GM18951 (cell line): ENCODE results near the gene SOX6.

ENCODE experiments used
- POLR2A ChIP-seq: IDR thresholded peaks from 4 replicates; pipeline ENCODE4 v1.6.1; 2011; ENCODE audit warnings: mild to moderate bottlenecking; ENCODE audit not compliant: insufficient read length, insufficient read depth; ENCODE audit errors: extremely low read depth
- in situ Hi-C: fragments of 300-500 bp; cut with MboI; formaldehyde crosslinking; loops from one replicate; pipeline ENCODE4 v1.12.0; 2022; ENCODE audit warnings: low sequenced_read_pairs, mixed read lengths, inconsistent platforms; ENCODE audit not compliant: unreplicated experiment

SOX6 gene

DNA sequence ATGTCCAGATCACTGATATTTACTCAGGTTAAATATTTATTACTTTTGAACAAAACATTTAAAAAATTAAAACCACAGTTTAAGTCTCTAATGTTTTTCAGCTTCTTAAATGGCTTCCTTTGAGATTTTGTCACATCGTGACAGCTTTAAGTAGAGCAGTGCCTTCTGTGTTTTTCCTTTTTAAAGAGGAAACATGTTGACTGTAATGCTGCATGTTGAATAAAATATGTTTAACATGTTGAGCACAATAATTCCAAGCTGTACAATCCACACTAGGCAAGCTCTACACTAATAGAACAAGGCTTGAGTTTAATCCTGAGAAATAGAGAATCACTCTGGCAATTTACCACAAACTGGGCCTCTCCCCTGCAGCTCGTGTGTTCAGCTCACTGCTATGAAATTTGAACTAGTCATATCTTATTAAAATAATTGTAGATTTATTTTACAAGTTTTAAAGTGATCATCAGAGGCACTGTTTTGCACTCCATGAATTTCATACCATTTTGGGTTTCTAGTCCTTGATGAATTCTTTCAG lies 368.3 kb downstream of the SOX6 start:
- TF ChIP-seq POLR2A, result no peak
- in situ Hi-C loops, result no loop called here

DNA sequence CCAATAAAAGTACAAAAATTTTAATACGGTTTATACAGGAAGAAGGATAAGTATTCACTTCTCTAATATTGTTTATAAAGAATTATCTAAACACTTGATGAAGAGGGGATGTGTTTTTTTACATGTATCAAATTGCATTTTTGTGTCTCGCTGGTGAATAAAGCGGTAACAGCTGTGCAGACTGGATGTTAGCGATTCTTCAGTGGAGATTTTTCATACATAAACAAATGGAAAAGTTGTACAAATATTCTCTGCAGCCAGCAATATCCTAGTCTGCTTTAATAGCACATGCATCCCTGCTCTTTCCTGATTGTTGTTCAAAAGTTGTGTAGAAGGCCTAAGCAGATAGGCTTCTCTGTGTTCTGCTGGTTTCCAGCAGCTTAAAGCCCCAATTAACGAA lies 369.3 kb downstream of the SOX6 start:
- in situ Hi-C loops, result no loop called here
- TF ChIP-seq POLR2A, result no peak

DNA sequence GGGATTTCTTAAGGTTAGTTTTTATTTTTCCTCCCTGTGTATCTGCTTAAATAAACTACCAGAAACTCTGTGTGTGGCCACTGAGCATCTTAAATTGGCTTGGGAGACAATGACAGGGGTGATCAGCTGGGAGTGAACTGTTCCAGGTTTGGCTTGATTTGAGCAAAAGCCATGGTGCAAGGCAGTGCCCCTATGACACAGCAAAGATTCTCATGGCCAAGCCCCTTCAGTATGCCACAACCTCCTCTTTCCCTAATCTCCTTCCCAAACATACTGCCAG lies 370.5 kb downstream of the SOX6 start:
- no peak for TF ChIP-seq POLR2A
- in situ Hi-C loops, result no loop called here

DNA sequence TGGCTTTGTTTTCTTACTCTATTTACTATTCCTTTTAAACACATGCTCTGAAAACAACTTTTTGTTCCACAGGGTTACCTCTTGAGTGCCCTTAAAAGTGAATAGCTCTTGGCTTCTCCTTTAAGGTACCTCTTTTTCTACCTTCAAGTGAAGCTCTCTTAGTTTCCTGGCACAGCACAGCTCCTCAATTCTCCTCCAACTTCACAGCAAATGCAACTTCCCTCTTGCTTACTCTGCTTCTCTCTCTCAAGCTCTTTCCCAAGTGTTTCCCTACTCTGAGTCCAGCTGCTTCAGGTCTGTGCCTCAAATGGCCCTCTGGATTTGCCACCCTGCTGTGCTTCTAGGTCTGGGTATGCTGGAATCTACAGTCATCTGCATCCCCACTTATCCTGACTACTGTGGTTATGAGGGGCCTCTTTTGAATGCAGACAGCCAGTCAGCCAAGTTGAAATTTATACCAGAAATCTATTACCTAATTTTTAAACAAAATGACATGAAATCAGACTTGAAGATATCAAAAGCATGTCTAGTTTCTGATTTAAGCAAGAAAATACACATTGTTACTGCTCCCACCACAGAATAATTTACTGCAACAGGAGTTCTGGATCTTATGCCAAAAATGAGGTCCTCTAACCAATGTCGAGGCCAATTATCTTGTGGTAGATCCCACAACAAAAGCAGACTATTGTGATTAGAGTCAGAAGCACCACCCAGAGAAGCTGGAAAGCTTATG lies 371.1 kb downstream of the SOX6 start:
- in situ Hi-C loops, result no loop called here
- no peak for TF ChIP-seq POLR2A

DNA sequence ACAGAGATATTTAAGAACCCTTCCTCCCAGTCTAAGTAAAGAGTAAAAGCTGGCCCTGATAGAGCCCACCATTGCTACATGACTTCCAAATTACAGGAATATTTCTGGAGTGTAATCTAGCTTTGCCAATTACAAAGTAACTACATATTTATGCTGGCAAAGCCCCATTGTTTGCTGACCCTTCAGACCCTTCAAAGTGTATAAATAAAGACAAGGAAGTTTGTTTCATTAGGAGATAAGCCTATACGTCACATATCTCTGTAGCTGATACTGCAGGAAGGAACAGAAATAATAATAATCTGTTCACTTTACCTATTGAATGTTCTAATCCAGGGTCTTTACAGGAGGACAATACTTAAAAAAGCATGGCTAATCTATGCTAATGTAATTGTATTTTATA lies 375.1 kb downstream of the SOX6 start:
- in situ Hi-C loops, result no loop called here
- no peak for TF ChIP-seq POLR2A

DNA sequence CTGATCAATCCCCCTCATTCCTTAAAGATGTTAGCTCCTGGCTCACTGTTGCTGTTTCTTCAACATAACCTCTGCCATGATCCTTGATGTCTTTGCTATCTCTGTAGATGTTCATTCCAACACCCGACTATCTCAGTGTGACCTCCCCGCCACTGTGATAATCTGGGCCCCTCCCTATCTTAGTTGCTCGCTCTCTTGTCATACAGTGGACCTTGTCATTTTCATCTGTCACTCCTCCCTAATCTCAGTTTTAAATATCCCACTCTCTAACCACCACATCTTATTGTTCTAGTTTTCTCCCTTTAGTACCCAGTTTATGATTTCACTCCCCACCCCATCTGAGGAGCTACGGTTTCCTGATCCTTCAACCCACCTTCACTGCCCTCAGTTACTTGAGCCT lies 379.2 kb downstream of the SOX6 start:
- no peak for TF ChIP-seq POLR2A
- in situ Hi-C loops, result no loop called here

DNA sequence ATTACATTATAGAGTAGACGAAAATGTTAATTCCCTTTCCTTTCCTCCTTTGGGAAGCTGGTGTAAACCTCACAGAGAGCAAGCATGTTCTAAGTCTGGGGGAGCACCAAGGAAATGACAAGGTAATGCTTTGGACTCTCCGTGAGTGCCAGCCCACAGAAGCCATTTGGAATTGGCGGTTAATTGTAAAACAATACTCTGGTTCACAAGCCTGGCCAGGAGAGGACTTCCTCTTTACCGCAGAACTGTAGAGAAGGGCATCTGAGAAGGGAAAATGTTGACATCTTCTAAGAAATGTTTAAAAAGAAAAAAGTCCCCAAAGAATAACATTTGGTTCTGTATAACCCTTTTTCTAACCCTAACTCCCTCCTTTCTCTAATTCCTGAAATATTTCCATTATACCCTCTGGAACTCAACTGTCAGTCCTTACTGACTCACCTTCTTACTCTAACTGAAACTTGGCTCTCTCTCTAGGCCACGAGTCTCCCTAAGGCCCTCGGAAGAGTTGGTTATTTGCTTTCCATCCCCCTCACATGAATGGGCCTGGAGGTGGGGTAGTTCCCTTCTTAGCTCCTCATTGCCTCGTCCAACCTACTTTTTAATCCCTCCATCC lies 379.8 kb downstream of the SOX6 start:
- TF ChIP-seq POLR2A, result no peak

DNA sequence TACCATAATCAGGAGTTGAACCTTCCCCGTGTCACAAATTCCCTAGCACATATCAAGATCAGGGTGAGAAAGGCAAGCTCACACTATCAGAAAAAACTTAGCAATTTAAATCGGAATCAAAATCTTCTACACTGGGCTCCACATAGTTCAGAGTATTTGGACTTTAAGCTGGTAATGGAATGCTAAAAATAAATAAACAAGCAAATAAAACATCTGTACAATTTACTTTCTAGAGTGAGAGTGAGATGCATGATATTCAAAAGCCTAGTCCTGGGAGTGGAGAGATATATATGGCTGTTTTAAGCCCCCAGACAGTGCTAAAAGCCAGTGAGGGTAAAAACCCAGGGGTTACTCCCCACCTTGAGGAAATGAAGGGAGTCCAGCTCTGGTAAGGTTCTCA lies 380.6 kb downstream of the SOX6 start:
- in situ Hi-C loops, result no loop called here
- TF ChIP-seq POLR2A, result no peak

More for the DNA sequence above, 379.8 kb downstream of the SOX6 start:
- in situ Hi-C loops, result no loop called here

DNA sequence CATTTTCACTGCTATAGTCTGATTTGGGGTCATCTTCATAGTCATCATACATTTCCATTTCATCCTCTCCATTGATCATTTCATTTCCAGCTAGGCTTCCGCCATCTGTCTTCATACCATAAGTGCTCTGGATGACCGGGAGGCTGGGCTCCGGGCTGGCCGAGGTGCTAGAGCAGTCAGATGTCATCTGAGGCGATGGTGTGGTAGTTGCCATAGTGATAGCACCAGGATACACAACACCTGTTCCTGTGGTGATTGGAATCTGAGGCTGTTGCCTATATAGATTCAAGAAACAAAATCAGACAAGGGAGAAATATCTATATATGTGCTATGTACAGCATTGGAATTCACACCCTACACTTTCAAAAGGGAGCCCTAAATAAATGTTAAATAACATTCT lies 383.5 kb downstream of the SOX6 start:
- in situ Hi-C loops, result no loop called here
- no peak for TF ChIP-seq POLR2A

DNA sequence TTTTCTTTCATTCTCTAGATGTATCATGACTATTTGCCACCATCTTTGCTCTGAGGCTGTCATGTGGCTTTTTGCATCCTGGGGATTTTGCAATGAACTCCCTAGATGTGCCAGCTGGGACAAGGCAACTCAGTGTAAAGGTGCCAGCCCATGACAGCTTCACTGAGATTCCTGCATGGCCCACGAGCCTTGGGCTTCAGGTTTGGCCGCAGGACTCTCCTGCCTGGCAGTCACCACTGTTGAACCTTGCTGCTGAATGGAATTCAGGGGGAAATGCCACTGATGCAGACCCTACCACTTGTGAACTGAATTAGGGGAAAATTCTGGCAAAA lies 385.2 kb downstream of the SOX6 start:
- in situ Hi-C loops, result no loop called here
- no peak for TF ChIP-seq POLR2A

DNA sequence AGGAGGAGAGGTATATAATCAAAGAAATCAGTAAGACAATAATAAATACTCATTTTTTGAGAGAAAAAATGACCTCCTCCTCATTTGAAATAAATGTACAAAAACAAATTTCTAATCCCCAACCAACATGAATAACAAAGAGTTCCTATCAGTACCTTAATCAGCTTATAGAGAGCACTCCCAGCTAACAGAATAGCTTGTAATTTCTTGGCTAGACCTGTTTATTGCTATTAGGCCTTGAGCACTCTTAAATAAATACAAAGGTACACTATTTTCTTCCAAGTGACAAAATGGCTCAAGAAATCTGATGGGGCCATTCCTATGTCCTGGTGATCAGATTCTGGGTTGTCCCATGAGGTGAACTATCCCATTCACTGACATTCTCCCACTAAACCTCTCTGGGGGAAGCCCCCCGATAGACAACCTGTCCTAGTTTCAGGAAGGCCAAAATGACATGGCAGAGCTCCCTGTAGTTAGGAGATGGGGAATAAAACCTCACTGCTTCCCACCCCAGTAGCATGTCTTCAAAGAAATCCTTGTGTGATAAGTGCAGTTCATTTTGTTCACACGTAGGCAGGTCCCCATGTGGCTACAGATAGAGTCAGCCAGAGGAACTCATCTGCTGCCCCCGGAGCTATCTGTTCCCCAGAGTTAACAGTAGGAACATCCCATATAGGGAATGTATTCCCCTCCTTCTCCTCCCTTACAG lies 385.7 kb downstream of the SOX6 start:
- TF ChIP-seq POLR2A, result no peak
- in situ Hi-C loops, result no loop called here

DNA sequence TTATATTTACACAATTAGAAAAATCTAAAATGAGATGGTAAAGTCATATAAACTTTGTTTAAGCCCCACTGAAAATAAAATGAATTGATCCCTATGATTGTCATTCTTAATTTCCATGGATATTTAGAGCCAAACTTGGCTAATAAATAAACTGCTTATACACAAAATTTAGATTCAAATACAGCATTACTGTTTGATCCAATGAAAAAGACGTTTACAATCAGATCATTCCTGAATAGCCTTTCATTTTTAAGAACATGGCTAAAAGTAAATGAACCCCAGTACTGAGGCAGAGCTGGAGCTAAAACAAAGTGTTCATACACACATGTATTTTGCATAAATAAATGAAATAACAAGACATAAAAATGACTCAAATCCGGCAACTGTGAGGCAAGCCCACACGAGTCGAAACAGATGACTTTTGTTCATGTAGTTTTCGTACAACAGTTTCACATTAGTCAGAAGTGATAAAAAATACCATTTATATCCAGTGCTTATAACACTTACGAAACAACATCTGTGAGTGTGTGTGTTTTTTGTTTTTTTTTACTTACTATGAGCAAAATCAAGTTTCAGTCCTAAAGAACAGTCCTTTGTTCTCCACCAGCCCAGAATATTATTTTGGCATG lies 386.5 kb downstream of the SOX6 start:
- in situ Hi-C loops, result no loop called here
- TF ChIP-seq POLR2A, result no peak

DNA sequence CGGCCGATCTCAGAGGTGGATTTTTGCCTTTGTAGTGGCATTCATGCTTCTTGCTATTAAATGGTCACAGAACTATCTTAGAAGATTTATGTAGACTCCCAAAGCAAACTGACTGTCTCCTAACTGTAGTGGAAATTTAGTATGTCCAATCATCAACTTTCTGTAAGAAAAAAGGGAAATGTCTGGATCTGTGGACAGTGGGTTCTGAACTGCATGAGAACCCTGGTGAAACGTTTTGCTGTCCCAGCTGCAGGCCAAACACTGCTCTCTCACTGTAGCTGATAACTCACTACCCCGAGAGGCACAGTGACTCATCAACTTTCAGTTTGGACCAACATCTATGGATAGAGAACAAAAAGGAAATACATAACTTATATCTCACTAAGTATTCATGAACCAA lies 387.1 kb downstream of the SOX6 start:
- in situ Hi-C loops, result no loop called here
- TF ChIP-seq POLR2A, result no peak
